Activated naive CD4-positive, alpha-beta T cell treated with Interleukin-2 at 50 U/mL for 16 hours (primary cell): ENCODE data around the gene RUNDC3A.

Source experiments
- DNase-seq: peaks from one replicate; pipeline ENCODE4 v3.0.0-alpha.2; 2020

Gene RUNDC3A

DNA sequence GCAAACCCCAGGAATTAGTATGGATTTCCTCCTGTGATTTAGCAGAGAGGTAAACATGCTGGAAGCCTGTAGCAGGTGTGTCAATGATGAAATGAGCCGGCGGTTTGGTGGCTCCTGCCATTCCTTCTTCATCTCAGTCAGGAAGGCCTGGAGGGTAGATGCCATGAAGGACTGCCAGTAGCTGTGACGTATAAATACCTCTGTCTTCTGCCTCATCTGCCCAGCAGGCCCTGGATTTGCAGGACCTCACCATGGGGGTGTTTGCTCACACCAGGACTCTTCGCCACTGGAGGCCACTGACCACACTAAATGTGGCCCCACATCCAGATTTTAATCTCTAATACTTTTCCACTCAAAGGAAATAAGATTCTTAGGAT, 24.4 kb upstream of the RUNDC3A start:
- no peak for DNase-seq

DNA sequence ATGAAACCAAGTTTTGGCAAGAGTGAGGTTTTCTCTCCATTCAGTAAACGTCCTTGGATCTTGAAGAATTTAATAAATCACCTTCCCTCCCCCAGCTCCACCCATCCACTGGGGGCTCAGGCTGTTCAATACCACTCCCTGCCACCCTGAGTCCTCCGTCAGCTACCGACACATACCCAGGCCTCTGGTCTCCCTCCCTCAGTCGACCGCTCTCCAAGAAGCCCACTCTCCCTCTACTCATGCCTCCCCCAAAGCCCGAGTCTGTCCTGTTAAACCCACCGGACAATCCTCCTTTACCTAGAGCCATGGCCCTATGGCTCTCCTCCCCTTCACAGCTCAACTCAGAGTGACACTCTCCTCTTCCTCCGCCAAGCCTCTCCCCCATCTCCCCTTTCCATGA, 20.8 kb upstream of the RUNDC3A start:
- DNase-seq = no peak

DNA sequence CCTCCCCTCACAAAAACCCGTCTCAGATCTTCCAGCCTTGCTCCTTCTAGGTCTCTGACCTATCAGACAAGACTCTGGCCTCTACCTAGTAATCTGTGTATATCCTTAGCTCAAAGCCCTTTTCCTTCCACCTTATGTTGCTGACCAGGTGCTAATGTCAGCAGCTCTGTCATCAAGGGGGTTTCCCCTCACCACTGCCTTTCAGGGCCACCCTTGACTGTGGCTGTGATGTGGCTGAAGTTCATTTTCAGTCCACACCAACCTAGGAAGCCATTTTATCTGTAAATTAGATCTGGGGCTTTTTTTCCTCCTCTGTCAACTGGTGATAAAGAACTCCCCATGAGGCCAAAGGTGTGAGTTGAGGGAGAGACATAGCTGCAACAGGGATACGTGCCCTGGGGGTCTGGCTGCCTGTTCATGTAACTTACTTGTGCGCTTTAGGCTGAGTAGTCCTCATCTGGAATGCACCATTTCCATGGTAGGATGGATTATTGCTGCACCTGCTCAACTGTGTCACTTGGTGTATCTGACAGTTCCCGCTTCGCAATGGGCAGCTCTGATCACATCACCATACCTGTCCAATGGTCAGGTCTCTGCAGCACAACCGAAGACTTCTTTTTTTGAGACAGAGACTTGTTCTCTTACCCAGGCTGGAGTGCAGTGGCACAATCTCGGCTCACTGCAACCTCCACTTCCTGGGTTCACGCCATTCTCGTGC, 14.7 kb upstream of the RUNDC3A start:
- no peak for DNase-seq

DNA sequence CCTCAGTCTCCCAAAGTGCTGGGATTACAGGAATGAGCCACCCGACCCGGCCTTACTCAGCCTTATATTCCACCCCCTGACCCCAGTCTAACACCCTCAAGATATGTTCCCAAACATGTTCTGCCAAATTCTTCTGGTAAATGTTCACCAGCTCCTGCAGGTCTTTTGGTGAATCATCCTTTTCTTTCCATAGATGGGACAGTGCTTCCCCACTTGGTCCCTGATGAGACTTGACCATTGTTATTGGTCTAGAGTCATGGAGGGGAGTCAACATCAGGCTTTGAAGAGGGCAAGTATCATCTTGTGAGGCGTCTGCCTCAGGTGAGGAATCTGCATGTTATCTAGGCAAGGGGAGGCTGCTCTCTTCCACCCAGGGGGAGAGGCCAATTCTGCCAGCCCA, 10.4 kb upstream of the RUNDC3A start:
- no peak for DNase-seq

DNA sequence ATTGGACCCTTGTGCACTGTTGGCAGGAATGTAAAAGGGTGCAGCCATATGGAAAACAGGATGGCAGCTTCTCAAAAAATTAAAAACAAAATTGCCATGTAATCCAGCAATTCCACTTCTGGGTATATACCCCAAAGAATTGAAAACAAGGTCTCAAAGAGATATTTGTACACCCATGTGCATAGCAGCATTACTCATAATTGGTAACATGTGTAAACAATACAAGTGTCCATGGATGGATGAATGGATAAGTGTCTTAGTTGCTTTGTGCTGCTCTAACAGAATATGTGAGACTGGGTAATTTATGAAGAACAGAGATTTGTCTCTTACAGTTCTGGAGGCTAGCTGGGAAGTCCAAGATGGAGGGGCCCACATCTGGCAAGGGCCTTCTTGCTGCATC, 3.8 kb upstream of the RUNDC3A start:
- DNase-seq = no peak

DNA sequence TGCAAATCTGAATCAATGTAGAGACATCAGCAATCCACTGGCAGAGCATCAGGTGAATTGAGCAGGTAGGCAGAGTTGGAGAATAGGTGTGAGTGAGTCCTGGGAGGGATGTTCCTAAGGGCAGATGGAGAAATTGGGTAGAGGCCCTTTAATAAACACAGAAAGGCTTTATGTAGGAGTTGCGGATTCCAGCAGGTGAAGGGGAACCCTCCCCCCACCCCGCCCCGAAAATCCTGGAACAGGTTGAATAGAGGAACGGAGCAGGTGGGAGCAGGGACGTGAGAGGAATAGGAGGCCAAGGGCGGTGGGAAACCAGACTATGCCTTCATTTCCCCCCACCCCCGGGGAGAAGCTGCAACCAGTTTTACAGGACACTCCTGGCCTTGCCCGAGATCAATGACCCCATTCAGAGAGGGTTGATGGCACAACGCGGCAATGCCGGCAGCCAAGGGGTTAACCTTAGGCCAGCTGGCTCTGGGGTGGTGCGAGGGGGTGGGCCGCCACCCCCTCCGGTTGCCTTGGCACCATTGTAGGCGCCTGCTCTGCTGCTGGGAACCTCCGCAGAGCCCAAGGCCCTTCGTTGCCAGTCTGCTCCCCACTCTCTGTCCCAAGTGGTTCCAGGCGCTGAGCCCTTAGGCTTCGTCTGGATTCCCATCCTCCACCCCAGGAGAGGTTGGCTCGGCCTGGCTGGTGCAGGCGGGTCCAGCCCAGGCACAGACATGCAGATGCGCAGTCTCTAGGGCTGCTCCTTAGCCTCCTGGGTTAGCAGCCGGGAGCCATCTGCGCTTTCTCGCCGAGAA, 814 bp upstream of the RUNDC3A start:
- DNase-seq = no peak

DNA sequence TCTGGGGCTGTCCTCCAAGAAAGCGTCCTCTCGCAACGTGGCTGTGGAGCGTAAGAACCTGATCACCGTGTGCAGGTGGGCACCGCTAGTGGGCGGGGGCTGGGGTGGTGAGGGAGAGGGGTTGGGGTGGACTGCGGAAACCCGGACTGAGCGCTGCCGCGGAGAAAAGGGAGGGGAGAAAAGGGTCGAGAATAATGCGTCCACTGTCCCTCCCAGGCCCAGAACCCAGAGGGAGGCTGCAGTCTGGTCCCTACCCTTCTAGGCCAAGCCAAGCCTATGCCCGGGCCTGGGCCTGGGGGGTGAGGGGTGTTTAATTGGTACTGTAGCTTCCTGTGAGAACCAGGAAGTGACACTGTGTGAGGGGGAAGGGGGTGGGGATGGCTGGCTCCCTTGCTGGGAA, 464 bp downstream of the RUNDC3A start:
- DNase-seq = no peak

DNA sequence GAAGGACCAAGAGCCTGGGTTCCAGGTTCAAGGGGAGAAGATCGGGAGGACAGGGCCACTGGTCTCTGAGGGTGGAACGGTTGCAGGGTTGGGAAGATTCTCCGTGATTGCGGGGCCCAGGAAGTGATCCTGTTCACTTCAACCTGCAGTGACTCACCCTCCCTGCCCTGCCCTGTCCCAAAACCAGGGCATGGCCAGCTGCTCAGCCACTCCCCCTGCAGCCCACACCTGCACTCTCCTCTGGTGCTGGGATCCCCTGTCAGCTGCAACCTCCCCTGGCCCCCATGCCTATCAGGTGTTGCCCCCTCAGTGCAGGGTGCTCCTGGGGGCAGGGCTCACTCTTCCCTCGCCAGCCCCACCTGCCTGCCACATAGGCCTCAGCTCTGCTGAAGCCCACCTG, 1.1 kb downstream of the RUNDC3A start:
- DNase-seq = no peak

DNA sequence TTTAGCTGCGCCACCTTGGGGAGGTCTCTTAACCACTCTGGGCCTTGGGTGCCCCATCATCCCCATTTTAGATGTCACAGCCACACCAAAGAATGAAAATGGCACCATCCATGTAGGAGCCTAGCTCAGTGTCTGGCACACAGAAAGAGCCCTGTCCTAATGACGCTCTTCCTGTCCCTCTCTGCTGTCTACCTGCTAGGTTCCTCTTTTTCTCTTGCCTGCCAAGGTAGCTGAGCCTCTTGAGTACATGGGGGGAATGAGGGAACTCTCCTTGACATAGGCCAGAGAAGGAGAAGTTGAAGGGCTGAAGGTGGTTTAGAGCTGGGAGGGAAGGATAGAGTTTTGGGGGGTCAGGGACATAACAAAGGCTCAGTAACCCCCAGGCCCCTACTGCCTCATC, 1.8 kb downstream of the RUNDC3A start:
- DNase-seq = no peak

DNA sequence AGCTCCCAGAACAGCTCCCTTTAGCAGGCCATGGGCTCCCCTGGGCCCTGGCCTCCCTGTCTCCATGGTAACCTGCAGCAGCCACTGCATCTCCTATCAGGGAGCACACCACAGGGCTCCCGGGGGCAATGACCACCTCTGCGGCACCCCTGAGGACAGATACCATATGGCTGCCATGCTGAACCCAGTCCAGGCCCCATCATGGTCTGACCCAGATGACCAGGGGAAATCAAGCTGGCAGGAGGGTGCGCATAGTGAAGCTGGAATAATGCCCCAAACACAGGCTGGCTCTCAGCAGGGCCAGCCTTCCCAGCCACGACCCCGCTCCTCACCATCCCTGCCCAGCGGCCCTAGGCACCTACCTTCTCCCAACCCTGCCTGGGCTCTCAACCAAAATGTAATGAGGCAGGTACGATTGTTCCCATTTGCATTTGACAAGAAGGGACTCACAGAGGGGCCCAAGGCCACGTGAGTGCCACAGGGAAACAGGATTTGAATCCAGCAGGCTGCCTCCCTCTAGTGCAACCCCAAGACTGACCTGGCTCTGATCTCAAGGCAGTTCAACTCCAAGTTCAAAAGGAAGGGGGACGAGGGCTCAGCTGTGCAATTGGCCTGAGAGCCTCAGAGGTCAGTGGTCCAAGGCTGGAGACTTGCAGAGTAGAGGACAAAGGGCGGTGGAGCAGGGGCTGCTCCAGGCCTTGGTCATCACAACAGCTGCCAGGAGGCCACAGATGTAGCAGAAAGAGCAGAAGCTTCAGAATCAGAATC, 2.4 kb downstream of the RUNDC3A start:
- no peak for DNase-seq

DNA sequence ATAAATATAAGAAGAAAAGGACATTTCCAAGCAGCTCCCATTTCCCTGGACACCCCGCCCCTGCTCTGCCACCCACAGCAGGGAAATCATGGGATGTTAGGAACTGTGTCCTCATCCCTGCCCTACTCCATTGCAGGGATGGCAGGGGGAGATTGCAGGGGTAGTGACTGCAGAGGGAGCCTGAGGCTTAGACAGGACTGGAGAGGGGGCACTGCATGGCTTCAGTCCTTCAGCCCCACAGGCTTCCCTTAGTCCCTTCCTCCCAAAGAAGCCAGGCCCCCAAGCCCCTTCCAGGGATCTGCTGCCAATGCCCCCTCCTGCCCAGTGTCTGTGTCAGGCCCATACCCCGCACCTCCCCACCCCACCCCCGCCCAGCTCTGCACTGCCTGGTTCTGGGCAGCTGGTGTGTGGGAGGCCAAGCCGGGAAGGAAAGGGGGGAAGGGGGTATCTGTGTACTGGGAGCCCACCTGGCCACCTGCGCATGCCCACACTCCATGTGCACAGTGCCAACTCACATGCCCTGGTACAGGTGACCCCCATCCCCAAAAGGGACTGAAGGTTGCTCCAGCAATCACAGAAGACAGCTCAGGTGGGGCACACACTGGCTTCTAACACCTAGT, 3.3 kb downstream of the RUNDC3A start:
- DNase-seq = no peak

DNA sequence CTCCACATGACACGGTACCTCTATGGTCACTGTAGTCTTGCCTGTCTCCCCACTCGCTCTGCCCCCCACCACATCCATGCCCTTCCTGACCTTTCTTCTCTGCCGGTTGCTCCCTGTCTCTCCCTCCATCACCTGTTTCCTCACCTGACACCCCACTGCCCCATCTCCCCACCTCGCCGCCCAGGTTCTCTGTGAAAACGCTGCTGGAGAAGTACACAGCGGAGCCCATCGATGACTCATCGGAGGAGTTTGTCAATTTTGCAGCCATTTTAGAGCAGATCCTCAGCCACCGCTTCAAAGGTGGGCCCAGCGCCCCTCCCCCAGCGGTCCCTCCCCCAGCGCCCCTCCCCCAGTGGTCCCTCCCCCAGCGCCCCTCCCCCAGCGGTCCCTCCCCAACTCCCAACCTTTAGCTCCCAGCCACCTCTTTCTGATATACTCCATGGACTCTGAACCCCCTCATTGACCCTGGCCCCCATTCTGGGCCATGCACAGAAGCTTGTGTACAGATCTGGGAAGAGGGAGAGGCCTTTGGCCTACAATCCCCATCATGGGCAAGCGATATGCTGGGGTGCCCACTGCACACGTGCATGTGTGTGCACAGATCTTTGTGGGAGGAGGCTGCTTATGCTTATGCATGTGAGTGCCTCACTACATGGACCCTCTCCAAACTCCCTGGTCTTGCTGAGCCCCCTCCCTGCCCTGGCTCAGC, 4.1 kb downstream of the RUNDC3A start:
- DNase-seq = no peak

DNA sequence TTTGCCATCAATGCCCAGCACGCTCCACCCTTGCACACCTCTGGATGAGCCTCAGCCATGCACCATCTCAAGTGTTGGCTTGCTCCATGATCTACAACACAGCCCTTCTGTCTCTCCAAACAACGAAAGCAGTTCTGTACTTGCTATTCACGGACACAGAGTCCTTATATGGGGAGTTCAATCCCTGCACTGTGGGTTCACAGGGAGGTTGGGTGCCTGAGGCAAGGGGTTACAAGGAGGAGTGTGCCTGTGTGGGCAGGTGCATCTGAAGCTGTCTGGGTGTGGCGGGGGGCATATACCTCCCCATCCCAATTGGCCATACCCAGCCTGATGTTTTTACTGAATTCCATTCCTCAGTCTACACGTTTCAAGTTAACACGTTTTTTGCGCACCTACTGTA, 5.6 kb downstream of the RUNDC3A start:
- DNase-seq = no peak

DNA sequence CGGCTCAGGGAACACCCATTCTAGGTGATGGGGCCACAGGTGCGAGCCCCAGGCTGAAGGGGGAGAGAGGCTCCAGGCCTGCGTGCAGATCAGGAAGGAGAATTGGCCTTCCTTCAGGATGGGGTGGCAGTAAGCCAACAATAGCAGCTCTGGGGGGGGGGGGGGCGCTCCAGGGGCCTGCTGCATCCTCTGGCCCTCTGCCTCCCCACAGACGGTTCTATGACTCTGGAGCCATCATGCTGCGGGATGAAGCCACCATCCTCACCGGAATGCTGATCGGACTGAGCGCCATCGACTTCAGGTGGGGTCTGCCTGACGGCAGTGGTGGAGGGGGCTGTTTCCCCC, 6.1 kb downstream of the RUNDC3A start:
- no peak for DNase-seq

DNA sequence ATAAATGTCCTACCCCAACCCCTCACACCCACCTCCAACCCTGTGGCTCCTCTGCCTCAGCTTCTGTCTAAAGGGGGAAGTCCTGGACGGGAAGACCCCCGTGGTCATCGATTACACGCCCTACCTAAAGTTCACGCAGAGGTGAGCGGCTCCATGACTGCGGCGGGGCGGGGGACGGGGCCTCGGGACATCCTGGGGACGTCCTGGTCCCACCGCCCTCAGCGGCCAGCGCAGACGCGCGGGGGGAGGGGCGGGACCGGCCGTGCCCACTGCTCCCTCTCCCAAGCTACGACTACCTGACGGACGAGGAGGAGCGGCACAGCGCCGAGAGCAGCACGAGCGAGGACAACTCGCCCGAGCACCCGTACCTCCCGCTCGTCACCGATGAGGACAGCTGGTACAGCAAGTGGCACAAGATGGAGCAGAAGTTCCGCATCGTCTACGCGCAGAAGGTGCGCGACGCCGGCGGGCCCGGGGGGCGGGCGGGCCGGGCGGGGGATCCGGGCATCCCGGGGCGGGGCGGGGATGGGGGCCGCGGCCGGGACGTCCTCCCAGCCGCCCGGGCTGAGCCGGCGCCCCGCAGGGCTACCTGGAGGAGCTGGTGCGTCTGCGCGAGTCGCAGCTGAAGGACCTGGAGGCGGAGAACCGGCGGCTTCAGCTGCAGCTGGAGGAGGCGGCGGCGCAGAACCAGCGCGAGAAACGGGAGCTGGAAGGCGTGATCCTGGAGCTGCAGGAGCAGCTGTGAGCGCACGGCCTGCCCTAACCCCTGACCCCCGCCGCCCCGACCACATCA, 6.7 kb downstream of the RUNDC3A start:
- DNase-seq = peak; percentile 57

DNA sequence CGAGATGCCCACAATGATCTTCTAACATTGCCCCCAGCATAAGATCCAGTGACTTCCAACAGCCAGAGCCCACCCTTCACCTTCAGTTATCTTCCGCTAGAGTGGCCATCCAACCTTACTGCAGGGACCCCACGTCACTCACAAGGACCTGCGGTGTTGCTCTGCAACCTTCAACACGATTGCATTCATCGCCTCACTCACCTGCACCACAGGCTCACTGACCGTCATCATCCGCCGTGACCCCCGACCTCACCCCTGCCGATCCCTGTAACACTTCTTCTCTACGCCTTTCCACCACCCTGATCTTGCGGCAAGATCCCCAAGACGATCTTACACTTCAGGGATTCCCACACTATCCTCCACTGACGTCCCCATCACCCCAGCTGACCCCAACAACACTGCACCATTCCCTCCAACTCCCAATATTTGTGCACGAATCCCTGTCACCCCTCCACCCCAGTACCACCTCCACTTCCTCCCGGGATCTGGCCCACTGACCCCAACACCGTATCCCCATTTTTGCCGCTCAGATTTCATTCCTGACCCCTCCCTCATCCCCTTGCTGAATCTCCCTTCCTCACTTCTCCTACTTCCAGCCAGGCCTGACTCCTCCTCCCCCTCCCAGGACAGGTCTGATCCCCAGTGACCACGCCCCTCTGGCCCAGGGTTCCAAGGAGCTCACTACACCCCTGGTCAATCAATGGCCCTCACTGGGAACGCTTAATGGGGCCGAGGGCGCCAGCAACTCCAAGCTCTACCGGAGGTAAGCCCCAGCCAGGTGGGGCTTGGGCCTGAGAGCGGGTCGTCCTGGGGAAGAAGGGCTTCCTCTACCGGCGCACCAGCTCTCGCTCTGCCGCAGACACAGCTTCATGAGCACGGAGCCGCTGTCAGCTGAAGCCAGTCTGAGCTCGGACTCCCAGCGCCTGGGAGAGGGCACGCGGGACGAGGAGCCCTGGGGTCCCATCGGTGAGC, 7.6 kb downstream of the RUNDC3A start:
- DNase-seq = no peak

DNA sequence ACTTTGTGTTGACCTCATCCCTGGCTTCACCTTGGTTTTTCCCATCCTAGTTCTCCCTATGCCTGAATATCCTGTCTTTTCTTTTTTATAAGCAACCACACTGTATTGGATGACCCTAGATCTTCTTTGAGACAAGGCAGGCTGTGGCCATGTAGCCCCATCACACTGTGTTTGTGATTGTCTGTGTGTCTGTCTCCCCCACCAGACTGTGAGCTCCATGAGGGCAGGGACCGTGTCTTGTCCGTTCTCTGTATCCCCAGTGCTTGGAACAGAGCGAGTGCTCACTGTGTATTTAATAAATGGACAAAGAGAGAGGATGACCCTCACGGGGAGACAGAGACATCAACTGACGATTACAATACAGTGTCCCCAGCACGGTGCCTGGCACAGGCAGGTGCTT, 9.1 kb downstream of the RUNDC3A start:
- DNase-seq = no peak

DNA sequence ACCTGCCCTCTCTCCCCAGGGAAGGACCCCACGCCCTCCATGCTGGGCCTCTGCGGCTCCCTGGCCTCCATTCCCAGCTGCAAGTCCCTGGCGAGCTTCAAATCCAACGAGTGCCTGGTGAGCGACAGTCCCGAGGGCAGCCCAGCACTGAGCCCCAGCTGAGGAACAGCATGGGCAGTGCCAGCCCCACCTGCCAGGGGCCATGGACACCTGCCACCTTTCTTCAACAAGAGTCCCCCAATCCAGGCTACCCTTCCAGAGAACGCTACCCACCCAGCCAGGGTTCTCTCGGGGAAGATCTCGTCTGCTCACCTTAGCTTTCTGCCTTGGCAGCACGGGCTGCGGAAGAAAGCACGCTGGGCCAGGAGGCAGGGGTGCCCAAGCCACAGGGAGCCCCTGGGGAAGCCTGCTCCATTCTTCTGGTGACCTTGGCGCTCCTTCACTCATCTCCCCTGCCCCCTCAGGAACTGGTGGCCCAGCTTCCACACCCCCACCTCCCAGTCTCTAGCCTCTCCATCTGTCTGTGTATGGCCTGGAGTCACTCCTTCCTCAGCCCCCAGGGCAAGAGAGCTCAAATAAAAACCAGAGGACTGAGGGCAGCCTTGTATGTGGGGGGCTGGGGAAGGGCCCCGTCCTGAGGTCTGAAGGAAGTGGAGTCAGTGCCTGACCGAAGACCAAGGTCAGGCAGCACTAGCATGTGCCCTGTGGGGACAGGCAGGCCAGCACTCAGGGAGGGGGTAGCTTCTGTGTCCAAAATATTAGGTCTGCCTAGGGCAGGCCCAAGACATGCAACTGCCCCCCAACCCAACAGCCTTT, 9.9 kb downstream of the RUNDC3A start:
- no peak for DNase-seq

DNA sequence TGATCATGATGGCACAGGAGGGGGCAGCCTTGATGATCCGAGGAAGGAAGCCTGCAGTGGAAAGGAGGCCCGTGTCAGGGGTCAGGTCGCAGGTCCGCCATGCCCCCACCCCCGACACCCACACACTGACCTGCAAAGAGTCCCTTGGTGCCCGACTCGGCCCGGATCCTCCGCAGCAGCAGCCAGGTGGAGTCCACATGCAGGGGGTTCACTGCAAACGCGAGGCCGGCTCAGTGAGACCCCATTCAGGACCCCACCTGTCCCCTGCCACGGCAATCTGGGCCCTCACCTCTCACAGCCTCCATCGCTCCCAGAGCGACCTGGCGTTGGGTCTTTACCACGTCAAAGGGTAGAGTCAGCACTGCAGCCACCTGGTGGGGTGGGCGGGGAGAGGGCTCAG, 11.7 kb downstream of the RUNDC3A start:
- no peak for DNase-seq
